HEK293T (cell line): Measurements from ENCODE around the gene ZCCHC9.

Source experiments
- CTCF ChIA-PET: fragments of 350-600 bp; formaldehyde crosslinking; extraction: SDS; loops from one replicate; lab custom pipeline; 2021; ENCODE audit warnings: antibody characterized with exemption, inconsistent platforms; lab: Yijun Ruan, JAX
- POLR2A ChIA-PET: fragments of 350-600 bp; formaldehyde crosslinking; extraction: SDS; loops from one replicate; lab custom pipeline; 2020; ENCODE audit warnings: antibody characterized with exemption, inconsistent platforms; lab: Yijun Ruan, JAX
- DNase-seq: peaks from one replicate; pipeline ENCODE4 v3.0.0; 2012; ENCODE audit warnings: mixed read lengths; ENCODE audit errors: extremely low spot score
- ARNT ChIP-seq: fragments of 450-650 bp; IDR thresholded peaks from 2 replicates; pipeline ENCODE4 v1.6.1; 2017; ENCODE audit warnings: mild to moderate bottlenecking
- BHLHE40 ChIP-seq: fragments of 450-650 bp; IDR thresholded peaks from 2 replicates; pipeline ENCODE4 v1.6.1; 2016; ENCODE audit warnings: mild to moderate bottlenecking, moderate library complexity, borderline replicate concordance
- CTBP1 ChIP-seq: fragments of 450-650 bp; IDR thresholded peaks from 2 replicates; pipeline ENCODE4 v1.6.1; 2016; ENCODE audit warnings: borderline replicate concordance
- ELF4 ChIP-seq: fragments of 450-650 bp; IDR thresholded peaks from 2 replicates; pipeline ENCODE4 v1.6.1; 2017; ENCODE audit warnings: antibody characterized with exemption
- FOXA1 ChIP-seq: fragments of 450-650 bp; IDR thresholded peaks from 2 replicates; pipeline ENCODE4 v1.6.1; 2016; ENCODE audit warnings: mild to moderate bottlenecking
- FOXK2 ChIP-seq: fragments of 450-650 bp; IDR thresholded peaks from 2 replicates; pipeline ENCODE4 v1.6.1; 2016; ENCODE audit warnings: mild to moderate bottlenecking
- FOXM1 ChIP-seq: fragments of 450-650 bp; IDR thresholded peaks from 2 replicates; pipeline ENCODE4 v1.6.1; 2017; ENCODE audit warnings: mild to moderate bottlenecking, borderline replicate concordance
- HDGF ChIP-seq: fragments of 450-650 bp; IDR thresholded peaks from 2 replicates; pipeline ENCODE4 v1.6.1; 2017; ENCODE audit warnings: antibody characterized with exemption, borderline replicate concordance
- L3MBTL2 ChIP-seq: fragments of 450-650 bp; conservative IDR thresholded peaks from 2 replicates; pipeline ENCODE4 v1.6.1; 2016; ENCODE audit warnings: mild to moderate bottlenecking
- LEF1 ChIP-seq: fragments of 450-650 bp; IDR thresholded peaks from 2 replicates; pipeline ENCODE4 v1.6.1; 2017; ENCODE audit warnings: mild to moderate bottlenecking, borderline replicate concordance
- NFRKB ChIP-seq: fragments of 450-650 bp; IDR thresholded peaks from 2 replicates; pipeline ENCODE4 v1.6.1; 2016; ENCODE audit warnings: mild to moderate bottlenecking, moderate library complexity
- SP1 ChIP-seq: fragments of 450-650 bp; IDR thresholded peaks from 2 replicates; pipeline ENCODE4 v1.6.1; 2017
- SUZ12 ChIP-seq: fragments of 450-650 bp; IDR thresholded peaks from 2 replicates; pipeline ENCODE4 v1.6.1; 2016; ENCODE audit warnings: mild to moderate bottlenecking
- TARDBP ChIP-seq: fragments of 450-650 bp; IDR thresholded peaks from 2 replicates; pipeline ENCODE4 v1.6.1; 2016
- ZNF384 ChIP-seq: fragments of 450-650 bp; IDR thresholded peaks from 2 replicates; pipeline ENCODE4 v1.6.1; 2016
- TF ChIP-seq, protein P1 (sequence below): fragments of 450-650 bp; IDR thresholded peaks from 2 replicates; pipeline ENCODE4 v1.6.1; 2016

ZCCHC9 gene

GRCh38 chr5:81355291-81356251 lies 54.2 kb downstream of the ZCCHC9 start:
- POLR2A ChIA-PET, result no interaction called here

DNA sequence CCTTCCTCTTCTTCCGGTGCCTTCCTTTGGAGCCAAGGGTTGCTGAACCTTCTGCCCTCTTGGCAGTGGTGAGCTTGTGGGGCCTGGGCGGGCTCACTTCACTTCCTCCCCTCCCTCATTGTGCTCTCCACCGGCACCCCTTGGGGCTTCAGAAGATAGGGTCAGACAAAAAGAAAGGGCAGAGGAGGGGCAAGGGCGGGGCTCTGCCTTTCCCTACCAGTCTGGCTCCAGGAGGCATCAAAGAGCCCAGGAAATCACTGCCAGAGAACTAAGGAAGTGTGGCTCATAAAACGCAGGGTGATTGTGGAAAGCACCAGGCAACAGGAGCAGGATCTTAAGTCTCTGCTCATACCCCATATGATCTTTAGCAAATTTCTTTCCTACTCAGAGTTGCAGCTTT lies 57.7 kb downstream of the ZCCHC9 start:
- ChIA-PET POLR2A (interaction anchor here (0.5 kb wide), 1 partner anchor 58 kb away, joined by 3 read pairs; no protein-coding TSS in a partner anchor), CTCF (no interaction called here)
- DNase-seq, result no peak
- TF ChIP-seq HDGF (no peak), LEF1 (no peak), SUZ12 (no peak), ZNF384 (no peak), ELF4 (no peak), CTBP1 (no peak), BHLHE40 (no peak), NFRKB (no peak), FOXM1 (no peak), FOXK2 (no peak), ARNT (no peak), SP1 (no peak), L3MBTL2 (no peak), FOXA1 (no peak), TARDBP (no peak)
- TF ChIP-seq, protein P1, sequence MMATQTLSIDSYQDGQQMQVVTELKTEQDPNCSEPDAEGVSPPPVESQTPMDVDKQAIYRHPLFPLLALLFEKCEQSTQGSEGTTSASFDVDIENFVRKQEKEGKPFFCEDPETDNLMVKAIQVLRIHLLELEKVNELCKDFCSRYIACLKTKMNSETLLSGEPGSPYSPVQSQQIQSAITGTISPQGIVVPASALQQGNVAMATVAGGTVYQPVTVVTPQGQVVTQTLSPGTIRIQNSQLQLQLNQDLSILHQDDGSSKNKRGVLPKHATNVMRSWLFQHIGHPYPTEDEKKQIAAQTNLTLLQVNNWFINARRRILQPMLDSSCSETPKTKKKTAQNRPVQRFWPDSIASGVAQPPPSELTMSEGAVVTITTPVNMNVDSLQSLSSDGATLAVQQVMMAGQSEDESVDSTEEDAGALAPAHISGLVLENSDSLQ, result no peak

More at GRCh38 chr5:81355291-81356251, 54.2 kb downstream of the ZCCHC9 start:
- DNase-seq, result no peak
- TF ChIP-seq FOXA1, result no peak
- TF ChIP-seq ZNF384, result no peak
- no peak for TF ChIP-seq SP1
- TF ChIP-seq BHLHE40, result no peak
- no peak for TF ChIP-seq TARDBP
- TF ChIP-seq CTBP1, result no peak
- no peak for TF ChIP-seq ELF4
- TF ChIP-seq, protein P1, result no peak
- TF ChIP-seq NFRKB, result no peak
- TF ChIP-seq FOXM1, result no peak
- CTCF ChIA-PET, result no interaction called here

- ChIA-PET POLR2A (interaction anchor here (0.5 to 0.7 kb wide), 2 partner anchors 59 to 690 kb away, joined by 3 read pairs; no protein-coding TSS in a partner anchor), CTCF (no interaction called here)
- TF ChIP-seq NFRKB (no peak), TARDBP (no peak), CTBP1 (no peak), FOXK2 (no peak), ELF4 (no peak), BHLHE40 (no peak), SP1 (no peak), FOXA1 (no peak), SUZ12 (no peak), L3MBTL2 (no peak), ZNF384 (no peak), HDGF (no peak), ARNT (no peak)
- TF ChIP-seq, protein P1, result no peak
- DNase-seq, result no peak
These were observed 58.5 kb downstream of the ZCCHC9 start for GRCh38 chr5:81359881-81360280.

DNA sequence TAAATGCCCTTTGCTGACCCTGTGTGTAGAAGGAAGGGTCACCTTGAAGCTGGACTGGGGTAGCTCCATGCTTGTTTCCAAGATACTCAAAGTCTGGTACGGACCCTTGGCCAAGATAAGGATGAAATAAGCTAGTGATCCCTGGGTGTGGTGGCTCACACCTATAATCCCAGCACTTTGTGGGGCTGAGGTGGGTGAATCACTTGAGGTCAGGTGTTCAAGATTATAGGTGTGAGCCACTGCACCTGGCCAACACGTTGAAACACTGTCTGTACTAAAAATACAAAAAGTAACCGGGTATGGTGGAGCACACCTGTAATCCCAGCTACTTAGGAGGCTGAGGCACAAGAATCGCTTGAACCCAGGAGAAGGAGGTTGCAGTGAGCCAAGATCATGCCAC lies 59.3 kb downstream of the ZCCHC9 start:
- TF ChIP-seq HDGF, result no peak
- no peak for TF ChIP-seq LEF1
- TF ChIP-seq ZNF384, result no peak
- TF ChIP-seq BHLHE40, result no peak
- TF ChIP-seq L3MBTL2, result no peak
- no peak for TF ChIP-seq ARNT
- no peak for TF ChIP-seq NFRKB
- TF ChIP-seq CTBP1, result no peak
- TF ChIP-seq, protein P1, result no peak
- no peak for TF ChIP-seq FOXM1
- no peak for TF ChIP-seq SUZ12
- TF ChIP-seq SP1, result no peak
- POLR2A ChIA-PET, result interaction anchor here (0.7 kb wide), 1 partner anchor 691 kb away, joined by 3 read pairs; no protein-coding TSS in a partner anchor
- DNase-seq, result no peak
- CTCF ChIA-PET, result no interaction called here

- DNase-seq, result no peak
- ChIA-PET CTCF (no interaction called here), POLR2A (no interaction called here)
- no peak for TF ChIP-seq L3MBTL2
- TF ChIP-seq FOXK2, result no peak
- TF ChIP-seq TARDBP, result no peak
- TF ChIP-seq ZNF384, result no peak
- no peak for TF ChIP-seq FOXM1
- TF ChIP-seq, protein P1, result no peak
- no peak for TF ChIP-seq ARNT
- TF ChIP-seq SUZ12, result no peak
- no peak for TF ChIP-seq LEF1
- TF ChIP-seq SP1, result no peak
- TF ChIP-seq HDGF, result no peak
- no peak for TF ChIP-seq CTBP1
- TF ChIP-seq NFRKB, result no peak
- no peak for TF ChIP-seq FOXA1
- no peak for TF ChIP-seq BHLHE40
- TF ChIP-seq ELF4, result no peak
These were observed 60.2 kb downstream of the ZCCHC9 start for GRCh38 chr5:81361600-81361999.
